Regular cardiac myocyte (primary cell): ENCODE measurements around the gene OR13H1. TPM values are rescaled to one million over a fixed set of nuclear protein-coding genes. Genes with fewer than 3 reads are reported as not detected.

Experiments used
- total RNA-seq: library from RNA; depleted of rRNA; stranded (reverse); fragments of >200 nt; gene quantifications from 2 replicates; pipeline ENCODE4 v1.2.3, GENCODE V29; 2014

The OR13H1 gene, protein sequence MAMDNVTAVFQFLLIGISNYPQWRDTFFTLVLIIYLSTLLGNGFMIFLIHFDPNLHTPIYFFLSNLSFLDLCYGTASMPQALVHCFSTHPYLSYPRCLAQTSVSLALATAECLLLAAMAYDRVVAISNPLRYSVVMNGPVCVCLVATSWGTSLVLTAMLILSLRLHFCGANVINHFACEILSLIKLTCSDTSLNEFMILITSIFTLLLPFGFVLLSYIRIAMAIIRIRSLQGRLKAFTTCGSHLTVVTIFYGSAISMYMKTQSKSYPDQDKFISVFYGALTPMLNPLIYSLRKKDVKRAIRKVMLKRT
- not detected in 2 replicates for total RNA-seq

DNA sequence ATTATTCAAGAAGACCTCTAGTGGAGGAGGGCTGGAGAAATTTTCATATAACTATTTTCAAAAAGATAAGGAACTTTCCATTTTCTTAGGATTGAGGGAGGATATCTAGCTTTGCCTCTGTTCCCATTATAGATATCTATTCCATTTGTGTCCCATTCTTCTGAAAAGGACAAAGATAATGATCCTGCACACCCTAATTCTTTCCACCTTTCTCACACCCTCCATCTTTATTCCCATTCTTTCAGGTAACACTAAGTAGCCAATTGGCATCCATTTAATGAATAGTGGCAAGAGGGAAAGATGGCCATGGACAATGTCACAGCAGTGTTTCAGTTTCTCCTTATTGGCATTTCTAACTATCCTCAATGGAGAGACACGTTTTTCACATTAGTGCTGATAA lies at the start of gene OR13H1:
Gene OR13H1 (plus strand): TSS at position 301 of the 400 bp plus-strand sequence. CDS start 0 bp downstream, at position 301.

